ENCODE results near the gene UBIAD1.

GRCh38 chr1:11291049-11291448 is 18.1 kb downstream of the UBIAD1 start:
- no peak for TF ChIP-seq POLR2AphosphoS5 (IDR thresholded peaks at IDR 0.05; ENCODE audit: low read depth, low read length)
- TF ChIP-seq POLR2A (IDR thresholded peaks at IDR 0.05; ENCODE audit: low read depth, low read length): no peak
- no peak for TF ChIP-seq TAF1 (IDR thresholded peaks at IDR 0.05; ENCODE audit: borderline replicate concordance, low read depth, low read length)
